Heart left ventricle (tissue), 13 donors: ENCODE data around the gene SSTR4.

Experiments used
- POLR2A ChIP-seq, 2 donors: fragments of 450-650 bp; IDR thresholded peaks; one replicate each; pipeline ENCODE4 v1.6.1; 2017; ENCODE audit warnings: antibody characterized with exemption in 2 of 2, mild to moderate bottlenecking in 2 of 2, moderate library complexity in 2 of 2
- TF ChIP-seq, protein P1 (sequence below), 12 donors: fragments of 200-600 bp; sonication (generic) in 4 of 12; IDR thresholded peaks; one replicate each; pipeline versions ENCODE4 v1.5.0 to v1.8.0; 2018 to 2022; ENCODE audit warnings: antibody characterized with exemption in 12 of 12, mild to moderate bottlenecking in 5 of 12
- donor health status: ischemic (EF 13 %, LVEDD 7.1; RV severe dilation, severe dysfunction).
- donor health status: DM: no; HTN: yes; CAD: no.
- donor health status: DM: no; HTN: no; CAD: no.
- donor health status: ischemic (EF 25% LVEDD 6.9; RV normal size, moderate dysfunction).
- donor health status: ischemic (EF 25% LVEDD 5.7; RV mildly dilated, moderate dysfunction).
- donor health status: ischemic (EF 35%, LVEDD 5.7; RV mildly dilated, moderate dysfunction).
- donor health status: nonischemic (EF 11% LVEDD 7.7; RV severe dilation, severe dysfunction).
- donor health status: DM: yes; HTN: yes; CAD: no.
- donor health status: PGD.
- donor health status: ischemic (EF 29% LVEDD 5.4; RV normal size, mild dysfunction).
- donor health status: nonischemic (EF 23%, LVEDD 6.1; RV moderate dilation, normal function).

DNA sequence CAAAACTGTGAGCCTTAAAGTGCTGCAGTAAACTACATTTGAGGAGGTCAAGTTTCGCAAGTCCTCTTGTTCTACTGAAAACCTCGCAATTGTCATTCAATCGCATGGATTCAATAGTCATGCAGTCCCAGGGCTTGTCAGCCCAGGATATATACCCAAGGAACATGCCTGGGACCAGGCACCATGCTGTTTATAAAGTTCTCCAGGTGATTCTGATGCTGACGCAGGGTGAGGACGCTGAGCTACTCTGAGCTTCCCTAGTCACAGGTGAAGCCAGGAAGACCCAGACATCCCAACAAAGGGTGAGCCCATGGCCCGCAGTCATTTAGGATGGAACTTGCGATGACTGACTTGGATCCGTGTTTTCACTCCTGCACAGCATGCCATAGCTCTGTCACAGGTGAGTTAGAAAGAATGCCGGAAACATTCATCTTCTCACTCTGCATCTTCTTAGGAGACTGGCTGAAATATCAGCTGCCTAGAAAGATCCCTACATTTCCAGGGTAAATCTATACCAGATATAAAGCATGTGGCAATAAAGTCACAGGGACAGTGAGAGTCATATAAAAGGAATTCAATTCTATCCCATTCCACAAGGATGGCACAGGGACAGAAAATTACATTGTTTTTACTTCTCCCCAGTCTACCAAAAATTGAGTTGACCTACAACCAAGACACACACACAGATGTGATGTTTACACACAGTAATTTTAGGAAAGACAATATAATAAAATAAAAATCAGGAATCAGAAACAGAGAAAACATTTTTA is 27.0 kb upstream of the SSTR4 start:
- TF ChIP-seq, protein P1, sequence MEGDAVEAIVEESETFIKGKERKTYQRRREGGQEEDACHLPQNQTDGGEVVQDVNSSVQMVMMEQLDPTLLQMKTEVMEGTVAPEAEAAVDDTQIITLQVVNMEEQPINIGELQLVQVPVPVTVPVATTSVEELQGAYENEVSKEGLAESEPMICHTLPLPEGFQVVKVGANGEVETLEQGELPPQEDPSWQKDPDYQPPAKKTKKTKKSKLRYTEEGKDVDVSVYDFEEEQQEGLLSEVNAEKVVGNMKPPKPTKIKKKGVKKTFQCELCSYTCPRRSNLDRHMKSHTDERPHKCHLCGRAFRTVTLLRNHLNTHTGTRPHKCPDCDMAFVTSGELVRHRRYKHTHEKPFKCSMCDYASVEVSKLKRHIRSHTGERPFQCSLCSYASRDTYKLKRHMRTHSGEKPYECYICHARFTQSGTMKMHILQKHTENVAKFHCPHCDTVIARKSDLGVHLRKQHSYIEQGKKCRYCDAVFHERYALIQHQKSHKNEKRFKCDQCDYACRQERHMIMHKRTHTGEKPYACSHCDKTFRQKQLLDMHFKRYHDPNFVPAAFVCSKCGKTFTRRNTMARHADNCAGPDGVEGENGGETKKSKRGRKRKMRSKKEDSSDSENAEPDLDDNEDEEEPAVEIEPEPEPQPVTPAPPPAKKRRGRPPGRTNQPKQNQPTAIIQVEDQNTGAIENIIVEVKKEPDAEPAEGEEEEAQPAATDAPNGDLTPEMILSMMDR (IDR thresholded peaks at IDR 0.05), result no peak
- TF ChIP-seq POLR2A (IDR thresholded peaks at IDR 0.05), result no peak
